Ovary (tissue), 3 donors: Measurements from ENCODE around the gene CHGA.

ENCODE experiments used
- EP300 ChIP-seq: sonication (generic); formaldehyde crosslinking; IDR thresholded peaks from one replicate; pipeline ENCODE4 v1.6.1; 2017; ENCODE audit warnings: antibody characterized with exemption
- POLR2A ChIP-seq: fragments of 450-650 bp; IDR thresholded peaks from one replicate; pipeline ENCODE4 v1.6.1; 2017; ENCODE audit warnings: antibody characterized with exemption, mild to moderate bottlenecking, moderate library complexity
- TF ChIP-seq, protein P1 (sequence below), 3 donors: fragments of 450-650 bp in 2 of 3; fragments of 200-600 bp in 1 of 3; IDR thresholded peaks; one replicate each; pipeline versions ENCODE4 v1.5.1 to v1.8.0; 2016 to 2022; ENCODE audit warnings: antibody characterized with exemption in 3 of 3, mild to moderate bottlenecking in 1 of 3
- donor health status: DM: no; HTN: no; CAD: no.

DNA sequence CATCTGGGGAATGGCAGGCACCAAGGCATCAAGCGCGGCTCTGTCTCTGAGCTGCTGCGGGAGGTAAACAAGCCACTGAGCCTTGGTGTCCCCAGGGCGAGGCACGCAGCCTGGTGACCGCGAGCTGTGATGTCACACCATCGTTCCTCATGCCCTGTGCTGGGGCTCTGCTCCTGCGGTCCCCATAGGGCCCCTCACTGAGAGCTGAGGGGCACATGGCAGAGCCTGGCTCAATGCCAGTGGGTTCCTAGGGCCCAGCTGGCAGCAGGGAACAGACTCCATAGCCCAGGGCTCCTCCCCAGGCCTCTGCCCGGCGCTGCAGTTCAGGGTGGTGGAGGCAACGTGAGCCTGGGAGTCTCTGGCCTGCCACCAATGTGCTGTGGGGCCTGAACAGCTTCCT, 22.6 kb downstream of the CHGA start:
- TF ChIP-seq POLR2A, result no peak
- TF ChIP-seq, protein P1, sequence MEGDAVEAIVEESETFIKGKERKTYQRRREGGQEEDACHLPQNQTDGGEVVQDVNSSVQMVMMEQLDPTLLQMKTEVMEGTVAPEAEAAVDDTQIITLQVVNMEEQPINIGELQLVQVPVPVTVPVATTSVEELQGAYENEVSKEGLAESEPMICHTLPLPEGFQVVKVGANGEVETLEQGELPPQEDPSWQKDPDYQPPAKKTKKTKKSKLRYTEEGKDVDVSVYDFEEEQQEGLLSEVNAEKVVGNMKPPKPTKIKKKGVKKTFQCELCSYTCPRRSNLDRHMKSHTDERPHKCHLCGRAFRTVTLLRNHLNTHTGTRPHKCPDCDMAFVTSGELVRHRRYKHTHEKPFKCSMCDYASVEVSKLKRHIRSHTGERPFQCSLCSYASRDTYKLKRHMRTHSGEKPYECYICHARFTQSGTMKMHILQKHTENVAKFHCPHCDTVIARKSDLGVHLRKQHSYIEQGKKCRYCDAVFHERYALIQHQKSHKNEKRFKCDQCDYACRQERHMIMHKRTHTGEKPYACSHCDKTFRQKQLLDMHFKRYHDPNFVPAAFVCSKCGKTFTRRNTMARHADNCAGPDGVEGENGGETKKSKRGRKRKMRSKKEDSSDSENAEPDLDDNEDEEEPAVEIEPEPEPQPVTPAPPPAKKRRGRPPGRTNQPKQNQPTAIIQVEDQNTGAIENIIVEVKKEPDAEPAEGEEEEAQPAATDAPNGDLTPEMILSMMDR (IDR thresholded peaks at IDR 0.05), result no peak
- no peak for TF ChIP-seq EP300
